Activated CD8-positive, alpha-beta memory T cell treated with anti-CD3 and anti-CD28 coated beads for 1 hour (primary cell): ENCODE measurements around the gene FGD1.
"Not testable (repeated sequence)": the region's sequence is repeated elsewhere in the genome, so short reads cannot be mapped to it uniquely, and the experiment has no call there.

Experiments used
- DNase-seq, 2 donors: peaks; one replicate each; pipeline ENCODE4 v3.0.0-alpha.2; 2020; ENCODE audit warnings: low read depth in 1 of 2; ENCODE audit errors: extremely low read depth in 1 of 2

Gene FGD1

GRCh38 chrX:54495814-54496516 lies at the start of gene FGD1:
TSS of gene FGD1 (minus strand) at chrX:54496234. CDS start at chrX:54495432, 802 bp downstream.
- peak in 1 of 2 donors; percentile 22 for DNase-seq

- not testable (repeated sequence) for DNase-seq
Measured at GRCh38 chrX:54542239-54542638, 46.2 kb upstream of the FGD1 start.

GRCh38 chrX:54540289-54540688 lies 44.3 kb upstream of the FGD1 start:
- DNase-seq = no peak

- no peak for DNase-seq
Measured at GRCh38 chrX:54534271-54534670, 38.2 kb upstream of the FGD1 start.

GRCh38 chrX:54530357-54530900 lies 34.4 kb upstream of the FGD1 start:
- DNase-seq = no peak

GRCh38 chrX:54529552-54530356 lies 33.7 kb upstream of the FGD1 start, which contains the start of gene GNL3L:
TSS of gene GNL3L (plus strand) at chrX:54530219. CDS start at chrX:54532567, 2,348 bp downstream.
- peak; percentile 49 to 59 for DNase-seq

GRCh38 chrX:54529151-54529550 lies 33.1 kb upstream of the FGD1 start:
- no peak for DNase-seq

- no peak for DNase-seq
Measured at GRCh38 chrX:54509400-54509799, 13.4 kb upstream of the FGD1 start.

- DNase-seq = no peak
Measured at GRCh38 chrX:54496936-54497335, 902 bp upstream of the FGD1 start.

GRCh38 chrX:54496517-54496852 lies 451 bp upstream of the FGD1 start:
- no peak for DNase-seq

GRCh38 chrX:54494989-54495813 lies 833 bp downstream of the FGD1 start:
- no peak for DNase-seq

- no peak for DNase-seq
Measured at GRCh38 chrX:54494166-54494988, 1.7 kb downstream of the FGD1 start.

GRCh38 chrX:54492340-54492739 lies 3.7 kb downstream of the FGD1 start:
- DNase-seq = no peak

GRCh38 chrX:54489819-54490218 lies 6.2 kb downstream of the FGD1 start:
- DNase-seq = not testable (repeated sequence)

GRCh38 chrX:54484666-54485065 lies 11.4 kb downstream of the FGD1 start:
- no peak for DNase-seq

- DNase-seq = no peak
Measured at GRCh38 chrX:54483946-54484345, 12.1 kb downstream of the FGD1 start.

- no peak for DNase-seq
Measured at GRCh38 chrX:54482839-54483593, 13.0 kb downstream of the FGD1 start.

- no peak for DNase-seq
Measured at GRCh38 chrX:54479136-54480111, 16.6 kb downstream of the FGD1 start.
